Retinal pigment epithelial cell (primary cell): ENCODE results near the gene EEF1AKMT3.

Experiments
- DNase-seq: peaks from one replicate; pipeline ENCODE4 v3.0.0-alpha.2; 2010; ENCODE audit warnings: low read depth
- H3K4me3 ChIP-seq: 2 replicates; pipeline ENCODE4 v1.5.1; 2011; ENCODE audit warnings: mild to moderate bottlenecking, low read length, control low read depth, moderate library complexity
- CTCF ChIP-seq: conservative IDR thresholded peaks from 2 replicates; pipeline ENCODE4 v1.5.1; 2011; ENCODE audit warnings: low read depth, low read length, control low read depth, inconsistent platforms

EEF1AKMT3 gene

DNA sequence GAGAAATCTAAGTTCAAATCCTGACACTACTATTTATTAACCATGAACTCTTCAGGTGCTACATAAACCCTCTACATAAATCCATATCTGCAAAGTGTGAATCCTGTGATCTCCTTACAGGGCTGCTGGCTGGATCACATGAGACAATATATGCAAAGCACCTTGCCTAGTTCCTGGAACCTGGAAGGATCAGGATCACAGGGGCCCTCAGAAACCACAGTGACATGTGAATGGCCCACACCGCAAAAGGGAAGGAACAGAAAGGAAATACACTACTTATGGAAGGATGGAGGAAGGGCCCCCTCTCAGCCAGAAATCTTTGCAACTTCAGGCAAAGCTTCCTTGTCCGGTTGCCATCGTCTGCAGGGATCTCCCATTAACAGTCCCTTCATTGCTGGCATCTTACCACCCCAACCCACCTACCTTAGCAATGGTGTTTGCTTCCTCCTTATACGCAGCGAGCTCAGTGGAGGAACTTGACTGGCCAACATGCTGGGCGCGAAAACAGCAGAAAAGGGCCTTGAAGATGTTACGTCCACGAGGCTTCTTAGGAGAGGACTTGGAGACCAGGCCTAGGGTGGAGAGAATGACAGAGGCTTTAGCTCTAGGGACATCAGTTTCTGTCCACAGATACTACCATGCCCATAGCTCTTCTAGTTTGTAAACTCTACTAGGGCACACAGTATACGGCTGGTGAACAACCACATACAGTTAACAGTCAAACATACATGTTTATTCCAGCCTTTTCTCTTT, 56.8 kb downstream of the EEF1AKMT3 start:
- H3K4me3 ChIP-seq: no peak overlapping the region
- no peak for DNase-seq

DNA sequence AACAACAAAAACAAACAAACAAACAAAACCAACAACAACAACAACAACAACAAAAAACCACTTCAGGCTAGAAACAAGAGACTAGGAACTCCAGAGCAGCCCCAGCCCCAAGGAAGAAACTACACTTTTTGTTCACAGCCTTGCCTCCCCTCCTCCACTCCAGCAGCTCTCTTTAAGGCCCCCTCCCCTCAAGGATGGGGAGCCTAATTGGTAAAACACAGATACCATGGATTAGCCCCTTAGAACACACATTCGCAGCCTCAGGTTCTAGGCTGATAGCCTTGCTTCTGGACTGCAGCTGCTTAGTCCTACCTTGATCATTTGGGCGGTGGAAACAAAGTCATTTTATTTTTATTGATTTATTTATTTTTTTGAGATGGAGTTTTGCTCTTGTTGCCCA, 58.0 kb downstream of the EEF1AKMT3 start:
- TF ChIP-seq CTCF: no peak

More for the DNA sequence above, 56.8 kb downstream of the EEF1AKMT3 start:
- no peak for TF ChIP-seq CTCF

More for the DNA sequence above, 58.0 kb downstream of the EEF1AKMT3 start:
- DNase-seq: no peak
- no peak overlapping the region for H3K4me3 ChIP-seq
